Smooth muscle cell (in vitro differentiated cells): ENCODE data around the gene MLEC. TPM values are rescaled to one million over a fixed set of nuclear protein-coding genes. Genes with fewer than 3 reads are reported as not detected.
A peak's percentile ranks its signal among the peaks of the same experiment; 100 is the strongest.

Experiments used
- DNase-seq: peaks from one replicate; lab custom pipeline; 2025; ENCODE audit not compliant: unreplicated experiment; lab: John Stamatoyannopoulos, UW
- H2AFZ ChIP-seq: fragments of 200-600 bp; sonication (generic); 2 replicates; pipeline ENCODE4 v1.6.0; 2016; ENCODE audit warnings: antibody characterized with exemption, low read depth, mild to moderate bottlenecking
- H3F3A ChIP-seq: fragments of 200-600 bp; sonication (generic); 2 replicates; pipeline ENCODE4 v1.6.0; 2017; ENCODE audit warnings: antibody characterized with exemption, low read depth
- H3K27ac ChIP-seq: fragments of 200-600 bp; sonication (generic); 2 replicates; pipeline ENCODE4 v1.5.1; 2016; ENCODE audit warnings: low read depth, mild to moderate bottlenecking
- H3K27me3 ChIP-seq: fragments of 200-600 bp; sonication (generic); 2 replicates; pipeline ENCODE4 v1.6.1; 2016; ENCODE audit warnings: low read depth, mild to moderate bottlenecking
- H3K36me3 ChIP-seq: fragments of 200-600 bp; sonication (generic); 2 replicates; pipeline ENCODE4 v1.5.1; 2016; ENCODE audit warnings: low read depth
- H3K4me1 ChIP-seq: fragments of 200-600 bp; sonication (generic); 2 replicates; pipeline ENCODE4 v1.5.1; 2016; ENCODE audit warnings: low read depth
- H3K4me2 ChIP-seq: fragments of 200-600 bp; sonication (generic); 2 replicates; pipeline ENCODE4 v1.6.0; 2016; ENCODE audit warnings: mild to moderate bottlenecking
- H3K4me3 ChIP-seq: fragments of 200-600 bp; sonication (generic); 2 replicates; pipeline ENCODE4 v1.5.1; 2016; ENCODE audit warnings: mild to moderate bottlenecking
- H3K79me2 ChIP-seq: fragments of 200-600 bp; sonication (generic); 2 replicates; pipeline ENCODE4 v1.6.0; 2016; ENCODE audit warnings: low read depth, mild to moderate bottlenecking
- H3K9ac ChIP-seq: fragments of 200-600 bp; sonication (generic); 2 replicates; pipeline ENCODE4 v1.6.0; 2016; ENCODE audit warnings: low read depth
- H3K9me3 ChIP-seq: fragments of 200-600 bp; sonication (generic); replicated peaks from 2 replicates; pipeline ENCODE4 v1.5.1; 2016; ENCODE audit warnings: low read depth
- H4K20me1 ChIP-seq: fragments of 200-600 bp; sonication (generic); 2 replicates; pipeline ENCODE4 v1.6.0; 2016; ENCODE audit warnings: low read depth
- WGBS: methylation state at CpG from one replicate; pipeline ENCODE4 v1.1.7; 2016; ENCODE audit warnings: low lambda C conversion rate; 5-methylcytosine and 5-hydroxymethylcytosine counted together
- polyA plus RNA-seq: library from polyadenylated mRNA; unstranded; fragments of >200 nt; fragmentation: Nextera tagmentation; extraction: Ambion mirVana; gene quantifications from 2 replicates; pipeline ENCODE4 v1.2.1, GENCODE V29; 2016
- total RNA-seq: library from RNA; depleted of rRNA; stranded (reverse); fragments of >200 nt; gene quantifications from 2 replicates; pipeline ENCODE4 v1.2.3, GENCODE V29; 2014
- TF ChIP-seq, protein P1 (sequence below): fragments of 200-600 bp; sonication (generic); IDR thresholded peaks from 2 replicates; pipeline ENCODE4 v1.5.1; 2017; ENCODE audit warnings: borderline replicate concordance, mild to moderate bottlenecking, antibody characterized with exemption; ENCODE audit not compliant: insufficient read depth, poor library complexity, severe bottlenecking

MLEC gene
- total and polyA plus RNA-seq, 2 experiments from 2014 or later = 70.7 to 230 TPM

DNA sequence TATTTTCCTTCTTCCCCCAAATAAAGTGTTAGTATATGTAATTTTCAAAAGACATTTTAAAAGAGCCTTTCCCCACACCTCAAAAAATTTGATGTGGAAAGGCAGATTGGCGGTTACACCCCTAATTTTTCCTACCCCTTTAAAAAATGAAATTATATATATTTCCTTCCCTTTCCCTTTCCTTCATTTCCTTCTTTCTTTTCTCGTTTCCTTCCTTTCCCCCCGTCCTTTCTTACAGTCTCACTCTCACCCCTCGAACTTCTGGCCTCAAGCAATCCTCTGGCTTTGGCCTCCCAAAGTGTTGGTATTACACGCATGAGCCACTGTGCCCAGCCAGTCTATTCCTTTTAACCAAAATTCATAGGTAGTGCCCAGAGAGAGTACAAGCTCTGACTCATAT, 19.1 kb downstream of the MLEC start:
- Histone ChIP-seq H3K4me3 (no peak overlapping the region), H2AFZ (no peak overlapping the region), H3K9me3 (no peaks in the 10 kb centered on the region), H3F3A (peaks cover 4% of the 10 kb centered on the region), H3K9ac (no peak overlapping the region), H3K79me2 (peaks cover 7% of the 10 kb centered on the region), H3K27me3 (no peaks in the 10 kb centered on the region), H3K27ac (no peak overlapping the region), H3K4me2 (no peak overlapping the region), H4K20me1 (no peaks in the 10 kb centered on the region), H3K4me1 (peaks cover 7% of the 10 kb centered on the region), H3K36me3 (peaks cover 1% of the 10 kb centered on the region)
- TF ChIP-seq, protein P1, sequence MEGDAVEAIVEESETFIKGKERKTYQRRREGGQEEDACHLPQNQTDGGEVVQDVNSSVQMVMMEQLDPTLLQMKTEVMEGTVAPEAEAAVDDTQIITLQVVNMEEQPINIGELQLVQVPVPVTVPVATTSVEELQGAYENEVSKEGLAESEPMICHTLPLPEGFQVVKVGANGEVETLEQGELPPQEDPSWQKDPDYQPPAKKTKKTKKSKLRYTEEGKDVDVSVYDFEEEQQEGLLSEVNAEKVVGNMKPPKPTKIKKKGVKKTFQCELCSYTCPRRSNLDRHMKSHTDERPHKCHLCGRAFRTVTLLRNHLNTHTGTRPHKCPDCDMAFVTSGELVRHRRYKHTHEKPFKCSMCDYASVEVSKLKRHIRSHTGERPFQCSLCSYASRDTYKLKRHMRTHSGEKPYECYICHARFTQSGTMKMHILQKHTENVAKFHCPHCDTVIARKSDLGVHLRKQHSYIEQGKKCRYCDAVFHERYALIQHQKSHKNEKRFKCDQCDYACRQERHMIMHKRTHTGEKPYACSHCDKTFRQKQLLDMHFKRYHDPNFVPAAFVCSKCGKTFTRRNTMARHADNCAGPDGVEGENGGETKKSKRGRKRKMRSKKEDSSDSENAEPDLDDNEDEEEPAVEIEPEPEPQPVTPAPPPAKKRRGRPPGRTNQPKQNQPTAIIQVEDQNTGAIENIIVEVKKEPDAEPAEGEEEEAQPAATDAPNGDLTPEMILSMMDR = no peak
- DNase-seq = no peak
- 93% methylated on average over 5 of the region's 5 CpGs for WGBS

DNA sequence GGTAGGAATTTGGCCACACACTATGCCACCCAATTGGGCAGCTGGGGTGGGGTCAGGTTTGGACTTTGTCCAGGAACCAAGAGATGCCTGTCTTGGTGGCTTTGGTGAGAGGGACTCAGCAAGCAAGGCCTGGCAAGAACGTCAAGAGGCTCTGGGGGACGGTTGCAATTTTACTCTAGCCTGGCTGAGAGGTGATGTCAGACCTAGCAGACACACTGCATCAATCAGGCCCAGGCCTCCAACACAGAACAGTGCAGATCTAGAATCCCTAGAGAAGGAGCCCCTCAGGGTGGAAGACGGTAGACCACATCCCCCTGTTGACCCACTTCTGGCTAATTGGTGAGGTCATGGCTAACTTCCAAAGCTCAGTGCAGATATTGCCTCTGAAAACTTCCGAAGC, 21.7 kb downstream of the MLEC start:
- Histone ChIP-seq H3K27me3 (no peaks in the 10 kb centered on the region), H3K4me2 (no peak overlapping the region), H3K4me3 (no peak overlapping the region), H3K9me3 (no peaks in the 10 kb centered on the region), H3K36me3 (no peaks in the 10 kb centered on the region), H3K9ac (no peak overlapping the region), H3K4me1 (peaks cover 16% of the 10 kb centered on the region), H4K20me1 (peaks cover 17% of the 10 kb centered on the region), H2AFZ (no peak overlapping the region), H3K27ac (no peak overlapping the region), H3F3A (peaks cover 14% of the 10 kb centered on the region), H3K79me2 (peaks cover 24% of the 10 kb centered on the region)
- 74% methylated on average over 4 of the region's 4 CpGs for WGBS
- no peak for DNase-seq
- TF ChIP-seq, protein P1 = no peak

DNA sequence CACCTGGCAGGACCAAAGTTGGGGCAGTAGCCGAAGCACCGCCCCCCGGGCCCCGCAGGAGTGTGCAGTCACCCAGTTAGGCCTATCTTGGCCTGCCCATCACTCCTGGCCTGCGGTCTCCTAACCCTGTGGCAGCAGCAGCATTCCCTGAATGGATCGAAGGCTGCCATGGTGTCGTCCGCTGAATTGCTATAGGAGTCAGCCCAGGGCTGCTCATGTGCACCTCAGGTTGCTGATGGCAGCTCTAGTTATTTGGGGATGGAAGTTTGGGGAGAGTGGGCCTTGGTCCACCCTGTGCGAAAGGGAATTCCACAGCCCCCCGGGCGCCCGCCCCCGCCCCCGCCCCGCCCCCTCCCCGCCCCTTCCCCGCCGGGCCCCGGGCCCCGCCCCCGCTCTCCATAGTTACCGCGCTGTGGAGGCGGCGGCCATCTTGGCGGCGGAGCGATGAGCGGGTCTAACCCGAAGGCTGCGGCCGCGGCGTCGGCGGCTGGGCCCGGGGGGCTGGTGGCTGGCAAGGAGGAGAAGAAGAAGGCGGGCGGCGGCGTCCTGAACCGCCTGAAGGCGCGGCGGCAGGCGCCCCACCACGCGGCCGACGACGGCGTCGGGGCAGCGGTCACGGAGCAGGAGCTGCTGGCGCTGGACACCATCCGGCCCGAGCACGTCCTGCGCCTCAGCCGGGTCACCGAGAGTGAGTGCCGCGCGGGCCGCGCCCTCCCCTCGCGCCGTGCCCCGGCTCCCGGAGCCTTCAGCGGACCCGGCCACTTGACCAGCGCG, 23.3 kb downstream of the MLEC start, which contains the start of gene UNC119B:
Gene UNC119B (plus strand): TSS at position 428 of the 774 bp plus-strand sequence. CDS start 17 bp downstream, at position 445.
- H3K4me1 ChIP-seq = peaks cover 16% of the 10 kb centered on the region
- peak within 1 kb of the TSS; percentile 85 for H3K9ac ChIP-seq
- DNase-seq = peak; percentile 43
- H3K36me3 ChIP-seq = no peaks in the 10 kb centered on the region
- H3K79me2 ChIP-seq = peaks cover 32% of the 10 kb centered on the region
- peak within 1 kb of the TSS; percentile 39 for H3K27ac ChIP-seq
- H3K4me2 ChIP-seq = peak within 1 kb of the TSS; percentile 100
- TF ChIP-seq, protein P1 = no peak
- H3K27me3 ChIP-seq = no peaks in the 10 kb centered on the region
- peaks cover 29% of the 10 kb centered on the region for H4K20me1 ChIP-seq
- H3F3A ChIP-seq = peaks cover 14% of the 10 kb centered on the region
- no peaks in the 10 kb centered on the region for H3K9me3 ChIP-seq
- H3K4me3 ChIP-seq = peak within 1 kb of the TSS; percentile 92
- peak within 1 kb of the TSS; percentile 89 for H2AFZ ChIP-seq
- WGBS = 1% methylated on average over 48 of the region's 76 CpGs
